ENCODE data around the gene PKP2.
"Not testable (repeated sequence)": the region's sequence is repeated elsewhere in the genome, so short reads cannot be mapped to it uniquely, and the experiment has no call there.

The PKP2 gene

GRCh38 chr12:32903763-32904162, 7.2 kb upstream of the PKP2 start:
- H3K27ac Mint-ChIP-seq = no peak overlapping the region
- no peak for DNase-seq
- no peaks in the 10 kb centered on the region for H3K9me3 Mint-ChIP-seq
- no peak overlapping the region for H3K4me3 Mint-ChIP-seq
- CTCF ChIA-PET = no interaction called here
- H3K36me3 Mint-ChIP-seq = no peaks in the 10 kb centered on the region
- H3K4me1 Mint-ChIP-seq = no peaks in the 10 kb centered on the region
- H3K27me3 Mint-ChIP-seq = peaks cover 6% of the 10 kb centered on the region

- Mint-ChIP-seq H3K4me1 (no peaks in the 10 kb centered on the region), H3K27me3 (peaks cover 7% of the 10 kb centered on the region), H3K9me3 (no peaks in the 10 kb centered on the region), H3K27ac (no peak overlapping the region), H3K36me3 (no peaks in the 10 kb centered on the region), H3K4me3 (no peak overlapping the region)
- CTCF ChIA-PET = no interaction called here
- no peak for DNase-seq
Observed at GRCh38 chr12:32903318-32903717, 6.7 kb upstream of the PKP2 start.

- H3K27me3 Mint-ChIP-seq = peaks cover 16% of the 10 kb centered on the region
- no peak for DNase-seq
- H3K9me3 Mint-ChIP-seq = no peaks in the 10 kb centered on the region
- no peak overlapping the region for H3K27ac Mint-ChIP-seq
- no peaks in the 10 kb centered on the region for H3K36me3 Mint-ChIP-seq
- no peaks in the 10 kb centered on the region for H3K4me1 Mint-ChIP-seq
- no peak overlapping the region for H3K4me3 Mint-ChIP-seq
- CTCF ChIA-PET = no interaction called here
Observed at GRCh38 chr12:32902287-32902997, 5.9 kb upstream of the PKP2 start.

GRCh38 chr12:32901553-32901952, 5.0 kb upstream of the PKP2 start:
- Mint-ChIP-seq H3K27ac (no peak overlapping the region), H3K4me3 (no peak overlapping the region), H3K4me1 (peaks cover 5% of the 10 kb centered on the region), H3K9me3 (no peaks in the 10 kb centered on the region), H3K27me3 (peaks cover 22% of the 10 kb centered on the region), H3K36me3 (no peaks in the 10 kb centered on the region)
- CTCF ChIA-PET = no interaction called here
- DNase-seq = no peak

GRCh38 chr12:32897687-32898573, 1.4 kb upstream of the PKP2 start:
- Mint-ChIP-seq H3K4me3 (peak overlapping the region; percentile 4), H3K27me3 (peaks cover 48% of the 10 kb centered on the region), H3K27ac (no peak overlapping the region), H3K36me3 (no peaks in the 10 kb centered on the region), H3K9me3 (no peaks in the 10 kb centered on the region), H3K4me1 (peaks cover 13% of the 10 kb centered on the region)
- DNase-seq = no peak
- CTCF ChIA-PET = interaction anchor here (0.5 kb wide), 1 partner anchor 45 kb away, joined by 3 read pairs; no protein-coding TSS in a partner anchor

- no peaks in the 10 kb centered on the region for H3K9me3 Mint-ChIP-seq
- H3K4me1 Mint-ChIP-seq = peaks cover 13% of the 10 kb centered on the region
- DNase-seq = no peak
- H3K27ac Mint-ChIP-seq = no peak overlapping the region
- no peaks in the 10 kb centered on the region for H3K36me3 Mint-ChIP-seq
- H3K4me3 Mint-ChIP-seq = peak overlapping the region; percentile 70
- CTCF ChIA-PET = no interaction called here
- H3K27me3 Mint-ChIP-seq = peaks cover 50% of the 10 kb centered on the region
Observed at GRCh38 chr12:32897281-32897610, 669 bp upstream of the PKP2 start.

GRCh38 chr12:32895688-32896431, 717 bp downstream of the PKP2 start:
- peak overlapping the region; percentile 63 for H3K4me3 Mint-ChIP-seq
- DNase-seq = no peak
- no peak overlapping the region for H3K27ac Mint-ChIP-seq
- H3K4me1 Mint-ChIP-seq = peaks cover 13% of the 10 kb centered on the region
- no peaks in the 10 kb centered on the region for H3K36me3 Mint-ChIP-seq
- no peaks in the 10 kb centered on the region for H3K9me3 Mint-ChIP-seq
- H3K27me3 Mint-ChIP-seq = peaks cover 55% of the 10 kb centered on the region
- CTCF ChIA-PET = no interaction called here

- CTCF ChIA-PET = no interaction called here
- Mint-ChIP-seq H3K27me3 (peaks cover 55% of the 10 kb centered on the region), H3K4me3 (no peak overlapping the region), H3K36me3 (no peaks in the 10 kb centered on the region), H3K27ac (no peak overlapping the region), H3K4me1 (peaks cover 13% of the 10 kb centered on the region), H3K9me3 (no peaks in the 10 kb centered on the region)
- DNase-seq = no peak
Observed at GRCh38 chr12:32894566-32894965, 2.0 kb downstream of the PKP2 start.

GRCh38 chr12:32893458-32893857, 3.1 kb downstream of the PKP2 start:
- peaks cover 13% of the 10 kb centered on the region for H3K4me1 Mint-ChIP-seq
- DNase-seq = no peak
- no peak overlapping the region for H3K4me3 Mint-ChIP-seq
- H3K36me3 Mint-ChIP-seq = no peaks in the 10 kb centered on the region
- CTCF ChIA-PET = no interaction called here
- no peak overlapping the region for H3K27ac Mint-ChIP-seq
- H3K27me3 Mint-ChIP-seq = peaks cover 47% of the 10 kb centered on the region
- no peaks in the 10 kb centered on the region for H3K9me3 Mint-ChIP-seq

GRCh38 chr12:32893043-32893442, 3.5 kb downstream of the PKP2 start:
- no peaks in the 10 kb centered on the region for H3K9me3 Mint-ChIP-seq
- H3K27me3 Mint-ChIP-seq = peaks cover 45% of the 10 kb centered on the region
- CTCF ChIA-PET = no interaction called here
- no peaks in the 10 kb centered on the region for H3K36me3 Mint-ChIP-seq
- H3K27ac Mint-ChIP-seq = no peak overlapping the region
- no peak overlapping the region for H3K4me3 Mint-ChIP-seq
- no peak for DNase-seq
- peaks cover 13% of the 10 kb centered on the region for H3K4me1 Mint-ChIP-seq

- Mint-ChIP-seq H3K4me1 (peaks cover 12% of the 10 kb centered on the region), H3K27me3 (peaks cover 38% of the 10 kb centered on the region)
- H3K27ac Mint-ChIP-seq, DNase-seq, CTCF ChIA-PET, H3K4me3 Mint-ChIP-seq, H3K9me3 Mint-ChIP-seq, H3K36me3 Mint-ChIP-seq: not testable (repeated sequence)
Observed at GRCh38 chr12:32892369-32892768, 4.2 kb downstream of the PKP2 start.

- H3K9me3 Mint-ChIP-seq = no peaks in the 10 kb centered on the region
- no peak overlapping the region for H3K4me3 Mint-ChIP-seq
- no peak for DNase-seq
- H3K36me3 Mint-ChIP-seq = no peaks in the 10 kb centered on the region
- no peak overlapping the region for H3K27ac Mint-ChIP-seq
- H3K27me3 Mint-ChIP-seq = peaks cover 34% of the 10 kb centered on the region
- H3K4me1 Mint-ChIP-seq = peaks cover 8% of the 10 kb centered on the region
- CTCF ChIA-PET = no interaction called here
Observed at GRCh38 chr12:32891956-32892355, 4.6 kb downstream of the PKP2 start.

- CTCF ChIA-PET = no interaction called here
- no peak overlapping the region for H3K27ac Mint-ChIP-seq
- H3K9me3 Mint-ChIP-seq = no peaks in the 10 kb centered on the region
- peaks cover 8% of the 10 kb centered on the region for H3K4me1 Mint-ChIP-seq
- H3K36me3 Mint-ChIP-seq = no peaks in the 10 kb centered on the region
- H3K27me3 Mint-ChIP-seq = peaks cover 32% of the 10 kb centered on the region
- no peak overlapping the region for H3K4me3 Mint-ChIP-seq
- no peak for DNase-seq
Observed at GRCh38 chr12:32891526-32891925, 5.1 kb downstream of the PKP2 start.

GRCh38 chr12:32889011-32889760, 7.4 kb downstream of the PKP2 start:
- Mint-ChIP-seq H3K27ac (no peak overlapping the region), H3K4me1 (no peaks in the 10 kb centered on the region), H3K9me3 (no peaks in the 10 kb centered on the region), H3K27me3 (peaks cover 13% of the 10 kb centered on the region), H3K4me3 (no peak overlapping the region), H3K36me3 (no peaks in the 10 kb centered on the region)
- CTCF ChIA-PET = no interaction called here
- DNase-seq = no peak

All from activated naive CD4-positive, alpha-beta T cell treated with anti-CD3 and anti-CD28 coated beads, Interleukin-2, amount 10 ng/mL, durations not matched to agents 7 days and 5 days (primary cell).